Liver (tissue), 9 donors: Measurements from ENCODE around the gene FNDC8. TPM values are rescaled to one million over a fixed set of nuclear protein-coding genes. Genes with fewer than 3 reads are reported as not detected.

Experiments used
- DNase-seq: peaks from one replicate; pipeline ENCODE4 v3.0.0-alpha.2; 2017; ENCODE audit warnings: low spot score
- H3K27ac ChIP-seq, 2 donors: one replicate each; pipeline ENCODE4 v1.7.0; 2013; ENCODE audit warnings: inconsistent platforms in 2 of 2, low read length in 2 of 2, control low read depth in 1 of 2, low read depth in 1 of 2, mild to moderate bottlenecking in 1 of 2
- H3K27me3 ChIP-seq, 4 donors: one replicate each; pipeline versions ENCODE4 v1.6.1 to v1.7.0; 2013; ENCODE audit warnings: low read length in 3 of 4, inconsistent platforms in 1 of 4, mild to moderate bottlenecking in 1 of 4, moderate library complexity in 1 of 4; ENCODE audit not compliant: control insufficient read depth in 4 of 4, insufficient read depth in 4 of 4
- H3K36me3 ChIP-seq, 4 donors: one replicate each; pipeline versions ENCODE4 v1.6.1 to v1.7.0; 2013; ENCODE audit warnings: low read length in 3 of 4, mild to moderate bottlenecking in 3 of 4, low read depth in 1 of 4, moderate library complexity in 1 of 4; ENCODE audit not compliant: control insufficient read depth in 4 of 4, insufficient read depth in 3 of 4
- H3K4me1 ChIP-seq, 4 donors: one replicate each; pipeline versions ENCODE4 v1.6.1 to v1.7.0; 2013; ENCODE audit warnings: low read length in 3 of 4, mild to moderate bottlenecking in 3 of 4, moderate library complexity in 1 of 4; ENCODE audit not compliant: control insufficient read depth in 4 of 4, insufficient read depth in 4 of 4
- H3K4me3 ChIP-seq, 3 donors: one replicate each; pipeline versions ENCODE4 v1.6.1 to v1.7.0; 2013; ENCODE audit warnings: low read length in 3 of 3, control low read depth in 1 of 3, low read depth in 1 of 3, mild to moderate bottlenecking in 1 of 3
- H3K9ac ChIP-seq, 2 donors: one replicate each; pipeline ENCODE4 v1.7.0; 2013; ENCODE audit warnings: low read length in 2 of 2, mild to moderate bottlenecking in 2 of 2, moderate library complexity in 2 of 2, control low read depth in 1 of 2, low read depth in 1 of 2
- H3K9me3 ChIP-seq, 4 donors: one replicate each; pipeline versions ENCODE4 v1.6.1 to v1.7.0; 2013; ENCODE audit warnings: low read length in 3 of 4; ENCODE audit not compliant: control insufficient read depth in 4 of 4
- FOXA1 ChIP-seq: IDR thresholded peaks from 2 replicates; pipeline ENCODE4 v1.6.1; 2016; ENCODE audit warnings: antibody characterized with exemption
- FOXA2 ChIP-seq: IDR thresholded peaks from 2 replicates; pipeline ENCODE4 v1.6.1; 2016; ENCODE audit warnings: antibody characterized with exemption
- HNF4A ChIP-seq, 2 donors: conservative IDR thresholded peaks; 2 replicates each; pipeline ENCODE4 v1.6.1; 2016; ENCODE audit warnings: antibody characterized with exemption in 2 of 2, mild to moderate bottlenecking in 2 of 2
- HNF4G ChIP-seq: IDR thresholded peaks from 2 replicates; pipeline ENCODE4 v1.6.1; 2016; ENCODE audit warnings: antibody characterized with exemption
- JUND ChIP-seq, 2 donors: IDR thresholded peaks; 2 replicates each; pipeline ENCODE4 v1.6.1; 2016; ENCODE audit warnings: antibody characterized with exemption in 2 of 2
- RAD21 ChIP-seq, 2 donors: IDR thresholded peaks; 2 replicates each; pipeline ENCODE4 v1.6.1; 2016; ENCODE audit warnings: antibody characterized with exemption in 2 of 2, mild to moderate bottlenecking in 2 of 2
- REST ChIP-seq: IDR thresholded peaks from 2 replicates; pipeline ENCODE4 v1.6.1; 2016; ENCODE audit warnings: antibody characterized with exemption, mild to moderate bottlenecking
- RXRA ChIP-seq, 2 donors: IDR thresholded peaks; 2 replicates each; pipeline ENCODE4 v1.6.1; 2017 to 2018; ENCODE audit warnings: antibody characterized with exemption in 2 of 2, mild to moderate bottlenecking in 1 of 2
- YY1 ChIP-seq: IDR thresholded peaks from 2 replicates; pipeline ENCODE4 v1.6.1; 2016; ENCODE audit warnings: antibody characterized with exemption, mild to moderate bottlenecking
- WGBS: extraction: QIAGEN DNeasy Blood & Tissue Kit; methylation state at CpG from one replicate; pipeline ENCODE4 v1.1.7; 2013; 5-methylcytosine and 5-hydroxymethylcytosine counted together
- polyA plus RNA-seq, 2 donors: library from polyadenylated mRNA; stranded (reverse) in 1 of 2; unstranded in 1 of 2; fragments of 200-250 nt in 1 of 2; fragments of >200 nt in 1 of 2; fragmentation: Nextera tagmentation in 1 of 2; extraction: Ambion mirVana in 1 of 2; gene quantifications; one replicate each; pipeline versions ENCODE4 v1.2.1 to v1.2.3, GENCODE V29; 2013 to 2015
- total RNA-seq, 2 donors: library from RNA; depleted of rRNA; stranded (reverse); fragments of >200 nt; gene quantifications; one replicate each; pipeline ENCODE4 v1.2.3, GENCODE V29; 2014
- TF ChIP-seq, protein P1 (sequence below): IDR thresholded peaks from 2 replicates; pipeline ENCODE4 v1.6.1; 2016; ENCODE audit warnings: antibody characterized with exemption
- TF ChIP-seq, protein P2 (sequence below): IDR thresholded peaks from 2 replicates; pipeline ENCODE4 v1.6.1; 2016; ENCODE audit warnings: antibody characterized with exemption
- donor health status: healthy.
- donor health status: healthy.
- donor health status: healthy.
- donor health status: healthy.
- donor health status: healthy.

The FNDC8 gene
- total and polyA plus RNA-seq, 4 donors, result not detected

- Histone ChIP-seq H3K27ac (peak overlapping the region; percentile 40 to 60), H3K36me3 (no peaks in the 10 kb centered on the region), H3K27me3 (no peaks in the 10 kb centered on the region), H3K9ac (no peak overlapping the region), H3K4me3 (no peak overlapping the region), H3K9me3 (no peaks in the 10 kb centered on the region), H3K4me1 (peaks cover 8 to 33% (median 26%) of the 10 kb centered on the region in 4 donors)
- WGBS, result 83% methylated on average over 3 of the region's 3 CpGs
- no peak for TF ChIP-seq FOXA1
- DNase-seq, result no peak
Observed at GRCh38 chr17:35073183-35073790, 48.1 kb upstream of the FNDC8 start.

- H3K27ac ChIP-seq, result peak overlapping the region; percentile 60 to 79
- no peak overlapping the region for H3K9ac ChIP-seq
- DNase-seq, result no peak
Observed at GRCh38 chr17:35073991-35074627, 47.3 kb upstream of the FNDC8 start.

DNA sequence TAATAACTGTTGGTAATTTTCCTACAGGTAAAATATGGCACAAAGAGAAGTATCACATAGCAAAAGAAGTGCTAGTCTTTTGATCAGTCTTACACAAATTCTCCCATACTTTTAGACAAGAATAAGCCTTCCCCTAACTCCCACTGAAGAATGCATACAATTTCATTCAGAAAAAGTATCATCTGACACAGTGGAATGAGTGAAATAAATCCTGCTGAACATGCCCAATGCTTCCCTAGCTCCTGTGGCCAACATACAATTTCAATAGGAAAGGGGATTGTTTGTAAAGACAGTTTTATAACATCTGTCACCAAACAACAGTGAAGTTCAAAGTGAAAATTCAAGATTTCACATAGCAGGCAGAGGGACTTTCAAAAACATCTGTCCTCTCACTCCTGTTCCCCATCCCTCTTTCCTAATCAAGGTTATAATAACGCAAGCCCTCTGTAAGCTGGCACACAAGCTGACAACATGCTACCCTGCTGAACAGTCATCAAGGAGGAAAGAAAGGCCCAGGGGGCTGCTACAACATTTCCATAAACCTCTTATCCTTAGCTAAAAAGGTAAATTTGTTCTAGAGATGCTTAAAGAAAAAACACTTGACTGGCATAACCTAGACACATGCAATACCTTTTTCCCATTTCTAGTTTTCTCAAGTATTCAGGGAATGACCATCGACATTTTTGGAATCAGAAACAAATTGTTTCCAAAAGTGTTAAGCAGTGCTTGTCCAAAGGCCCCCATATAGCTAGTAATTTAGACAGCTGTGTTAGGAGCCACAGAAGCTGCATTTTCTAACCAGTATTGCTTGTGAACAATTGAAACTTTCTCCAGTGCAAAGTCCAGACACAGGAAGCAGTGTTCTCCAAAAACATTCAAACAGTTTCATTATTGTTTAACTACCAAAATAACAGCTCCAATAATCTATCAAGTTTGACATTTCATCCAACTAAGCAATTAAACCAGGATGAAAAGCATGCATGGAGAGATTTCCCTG is 46.4 kb upstream of the FNDC8 start:
- DNase-seq, result no peak
- 28% methylated on average over 2 of the region's 2 CpGs for WGBS
- Histone ChIP-seq H3K36me3 (no peaks in the 10 kb centered on the region), H3K4me3 (peak overlapping the region; percentile 16 to 45 (median 32)), H3K9me3 (no peaks in the 10 kb centered on the region), H3K27ac (peak overlapping the region; percentile 60 to 79), H3K9ac (peak overlapping the region; percentile 10 to 69), H3K27me3 (no peaks in the 10 kb centered on the region), H3K4me1 (peaks cover 8 to 30% (median 27%) of the 10 kb centered on the region in 4 donors)
- TF ChIP-seq FOXA1, result no peak
- peak; percentile 88 for TF ChIP-seq HNF4G
- TF ChIP-seq, protein P1, sequence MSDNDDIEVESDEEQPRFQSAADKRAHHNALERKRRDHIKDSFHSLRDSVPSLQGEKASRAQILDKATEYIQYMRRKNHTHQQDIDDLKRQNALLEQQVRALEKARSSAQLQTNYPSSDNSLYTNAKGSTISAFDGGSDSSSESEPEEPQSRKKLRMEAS, result peak; percentile 38
- peak in 1 of 2 donors; percentile 27 for TF ChIP-seq RAD21 (IDR thresholded peaks at IDR 0.05)
- peak in 1 of 2 donors; percentile 64 for TF ChIP-seq JUND (IDR thresholded peaks at IDR 0.05)
- TF ChIP-seq HNF4A (conservative IDR thresholded peaks at IDR 0.05), result peak; percentile 85 to 92
- TF ChIP-seq FOXA2, result no peak
- peak; percentile 11 to 31 for TF ChIP-seq RXRA (IDR thresholded peaks at IDR 0.05)
- peak; percentile 19 for TF ChIP-seq REST
- no peak for TF ChIP-seq YY1
- TF ChIP-seq, protein P2, sequence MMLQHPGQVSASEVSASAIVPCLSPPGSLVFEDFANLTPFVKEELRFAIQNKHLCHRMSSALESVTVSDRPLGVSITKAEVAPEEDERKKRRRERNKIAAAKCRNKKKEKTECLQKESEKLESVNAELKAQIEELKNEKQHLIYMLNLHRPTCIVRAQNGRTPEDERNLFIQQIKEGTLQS, result no peak

More at GRCh38 chr17:35073991-35074627, 47.3 kb upstream of the FNDC8 start:
- H3K36me3 ChIP-seq, result no peaks in the 10 kb centered on the region
- H3K4me1 ChIP-seq, result peaks cover 8 to 33% (median 26%) of the 10 kb centered on the region in 4 donors
- 44% methylated on average over 5 of the region's 5 CpGs for WGBS
- no peak overlapping the region for H3K4me3 ChIP-seq
- TF ChIP-seq REST (no peak), YY1 (peak; percentile 30), FOXA1 (no peak), HNF4A (conservative IDR thresholded peaks at IDR 0.05) (peak in 1 of 2 donors; percentile 7)
- H3K9me3 ChIP-seq, result no peaks in the 10 kb centered on the region
- H3K27me3 ChIP-seq, result no peaks in the 10 kb centered on the region
